GM21381 (cell line): Measurements from ENCODE around the gene PAK4.
"Not testable (repeated sequence)": the region's sequence is repeated elsewhere in the genome, so short reads cannot be mapped to it uniquely, and the experiment has no call there.

ENCODE experiments used
- ATAC-seq: cut with Tn5 transposase; IDR thresholded peaks from one replicate; pipeline ENCODE4 v1.9.1; 2021; ENCODE audit warnings: mild to moderate bottlenecking, moderate library complexity; ENCODE audit not compliant: unreplicated experiment

PAK4 gene

GRCh38 chr19:39128516-39129079 lies 3.0 kb downstream of the PAK4 start:
- no peak for ATAC-seq

- ATAC-seq, result no peak
Observed at GRCh38 chr19:39129116-39129515, 3.5 kb downstream of the PAK4 start.

GRCh38 chr19:39130337-39131254 lies 5.0 kb downstream of the PAK4 start:
- ATAC-seq, result no peak

DNA sequence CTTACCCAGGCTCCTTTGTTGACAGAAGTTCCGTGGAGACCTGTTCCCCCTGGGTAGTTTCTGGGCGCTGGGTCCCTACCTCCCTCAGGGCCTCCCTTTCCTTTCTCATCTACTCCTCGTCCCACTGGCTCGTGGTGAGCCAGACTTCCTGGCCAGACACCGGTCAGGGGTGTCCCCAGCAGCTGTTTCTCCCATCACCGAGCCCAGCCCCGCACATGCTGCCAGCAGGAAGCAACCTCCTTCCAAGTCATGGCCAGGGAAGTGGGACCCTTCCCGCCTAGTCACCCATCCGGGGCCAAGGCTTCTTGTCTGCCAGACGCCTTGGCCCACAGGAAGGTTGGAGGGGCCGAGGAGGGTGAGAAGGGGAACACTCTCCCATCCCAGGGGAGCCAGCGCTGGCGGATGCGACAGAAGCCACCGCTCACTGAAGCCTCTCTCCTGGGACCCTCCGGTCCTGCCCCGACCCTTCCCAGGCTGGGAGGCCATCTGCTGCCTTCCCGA lies 5.7 kb downstream of the PAK4 start:
- ATAC-seq, result no peak

DNA sequence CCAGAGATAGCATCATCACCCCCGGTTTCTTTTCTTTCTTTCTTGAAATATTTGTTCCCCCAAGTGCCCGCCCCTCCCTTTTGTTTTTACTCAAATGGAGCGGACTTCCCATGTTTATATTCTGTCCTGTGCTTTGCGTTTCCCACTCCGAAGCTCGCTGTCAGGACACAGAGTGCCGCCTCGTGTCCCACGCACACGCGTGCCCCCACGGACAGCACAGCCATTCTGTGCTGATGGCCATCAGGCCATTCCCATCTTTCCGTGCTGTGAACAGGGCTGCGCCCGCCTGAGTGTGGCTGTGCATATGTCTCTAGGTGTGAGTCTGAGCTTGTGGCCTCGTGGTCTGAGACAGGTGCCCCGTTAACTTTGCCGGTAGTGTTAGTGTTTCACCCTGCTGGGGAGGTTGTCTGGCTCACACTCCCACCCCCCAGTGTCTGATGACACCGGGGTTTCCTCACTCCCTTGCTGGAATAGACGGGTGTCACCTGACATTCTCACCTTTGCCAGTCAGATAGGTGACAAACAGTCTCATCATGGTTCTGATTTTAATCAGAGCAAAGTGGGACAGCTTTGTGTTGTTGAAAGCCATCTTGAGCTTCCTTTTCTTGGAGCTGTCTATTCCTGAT lies 6.9 kb downstream of the PAK4 start:
- no peak for ATAC-seq

DNA sequence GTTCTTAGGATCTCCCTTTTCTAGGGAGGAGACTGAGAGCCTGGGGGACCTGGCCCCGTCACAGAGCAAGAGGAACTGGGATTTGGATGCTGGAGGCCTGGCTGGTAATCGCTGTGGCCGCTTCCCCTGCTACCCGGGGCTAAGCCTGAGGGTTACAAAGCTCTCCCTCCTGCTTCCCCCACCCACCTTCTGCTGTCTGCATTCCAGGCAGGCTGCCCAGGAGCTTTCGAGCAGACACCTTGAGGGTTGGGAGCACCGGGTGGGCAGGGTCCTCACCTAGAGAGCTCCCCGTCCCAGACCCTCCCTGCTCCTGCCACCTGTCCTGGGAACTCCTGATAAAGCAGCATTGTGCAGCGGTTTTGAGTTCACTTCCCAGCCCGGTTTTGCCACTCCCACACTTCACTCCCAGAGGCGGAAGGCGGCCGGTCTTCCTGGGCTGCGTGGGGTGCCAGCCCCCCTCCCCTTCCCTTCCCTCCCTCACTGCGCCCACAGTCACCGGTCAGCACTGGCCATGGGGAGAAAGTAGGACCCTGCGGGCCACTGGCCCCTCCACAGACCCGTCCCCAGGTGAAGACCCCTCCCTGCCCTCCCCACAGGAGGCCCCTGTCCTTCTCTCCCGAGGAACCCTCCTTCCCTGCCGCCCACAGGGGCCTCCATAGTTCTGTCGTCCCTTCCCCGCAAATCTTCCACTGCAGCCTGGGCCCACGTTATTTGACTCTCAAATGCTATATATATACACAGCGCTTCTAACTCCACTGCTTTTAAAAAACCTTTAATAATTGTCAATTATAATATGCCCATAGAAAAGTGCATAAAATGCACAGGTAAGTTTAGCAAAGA lies 8.1 kb downstream of the PAK4 start:
- ATAC-seq, result no peak

GRCh38 chr19:39135701-39136100 lies 10.1 kb downstream of the PAK4 start:
- ATAC-seq, result no peak

DNA sequence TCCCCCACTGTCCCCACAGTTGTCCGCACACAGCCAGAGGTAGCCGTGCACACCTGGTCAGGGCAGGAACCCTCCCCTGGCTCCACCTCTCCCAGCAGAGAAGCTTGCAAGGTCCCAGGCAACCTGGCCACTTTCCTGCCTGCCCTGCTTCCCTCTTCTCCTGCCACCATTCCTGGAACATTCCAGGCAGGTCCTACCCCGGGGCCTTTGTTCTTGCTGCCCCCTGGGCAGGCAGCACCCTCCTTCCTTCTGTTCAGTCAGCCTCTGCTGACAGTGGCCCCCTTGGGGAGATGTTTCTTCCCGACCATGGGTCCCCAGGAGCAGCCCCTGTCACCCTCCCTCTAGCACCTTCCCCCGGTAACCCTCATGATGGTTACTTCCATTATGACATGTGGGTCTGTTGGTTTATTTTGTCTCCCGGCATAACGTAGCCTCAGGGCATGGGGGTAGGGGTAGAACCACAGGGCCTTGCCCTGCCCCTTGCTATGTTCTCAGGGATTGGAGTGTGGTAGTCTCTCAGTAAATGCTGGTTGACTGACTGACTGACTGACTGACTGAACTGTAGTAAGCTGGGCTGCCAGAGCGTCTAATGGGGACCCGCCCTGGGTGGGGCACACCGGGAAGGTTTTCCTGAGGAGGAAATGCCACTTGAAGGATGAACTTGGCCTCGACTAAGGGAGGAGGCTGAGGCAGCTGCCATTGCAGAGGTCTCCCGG lies 10.8 kb downstream of the PAK4 start:
- ATAC-seq, result no peak

DNA sequence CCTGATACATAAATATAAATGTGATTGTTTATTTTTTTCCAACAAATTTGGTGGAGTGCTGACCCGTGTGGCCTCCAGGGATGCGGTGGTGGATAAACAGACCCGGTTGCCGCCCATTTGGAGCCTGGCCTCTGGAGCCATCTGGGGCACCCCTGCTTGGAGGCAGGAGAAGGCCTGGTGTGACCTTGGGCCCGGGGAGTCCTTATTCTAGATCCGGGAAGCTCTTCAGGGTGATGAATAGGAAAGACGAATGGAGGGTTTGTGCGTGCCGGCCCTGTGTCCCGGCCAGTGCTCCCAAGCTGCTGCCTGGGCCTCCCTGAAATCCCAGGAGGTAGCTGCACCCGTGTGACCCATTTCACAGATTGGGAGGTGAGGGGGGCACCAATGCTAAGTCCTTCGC lies 11.5 kb downstream of the PAK4 start:
- ATAC-seq, result no peak

GRCh38 chr19:39138221-39139211 lies 12.9 kb downstream of the PAK4 start:
- no peak for ATAC-seq

DNA sequence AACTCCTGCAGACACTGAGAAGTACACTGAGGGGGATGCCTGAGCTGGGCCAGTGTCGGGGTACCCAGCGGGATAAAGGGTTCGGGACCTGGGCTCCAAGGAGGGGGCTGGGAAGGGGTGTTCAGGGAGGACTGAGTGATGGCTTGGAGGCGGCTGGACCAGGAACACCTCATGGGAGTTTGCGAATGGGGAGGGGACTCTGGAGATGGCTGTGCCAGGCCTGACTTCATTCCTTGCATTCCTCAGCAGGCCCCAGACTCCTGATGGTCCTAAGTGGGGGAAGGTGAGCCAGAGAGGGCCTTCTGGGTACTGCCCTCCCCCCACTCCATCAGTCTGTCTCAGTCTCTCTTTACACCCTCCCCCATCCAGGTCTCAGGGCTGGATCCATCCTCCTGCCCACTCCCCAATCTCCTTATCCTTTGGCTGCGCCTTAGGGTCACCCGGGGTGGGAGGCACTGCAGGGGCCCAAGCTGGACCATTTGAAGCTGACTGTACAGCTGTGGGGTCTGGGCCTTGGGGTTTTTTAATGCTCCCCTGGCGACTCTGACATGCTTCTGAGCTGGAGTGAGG lies 13.8 kb downstream of the PAK4 start:
- ATAC-seq, result no peak

- ATAC-seq, result no peak
Observed at GRCh38 chr19:39139971-39140453, 14.4 kb downstream of the PAK4 start.

DNA sequence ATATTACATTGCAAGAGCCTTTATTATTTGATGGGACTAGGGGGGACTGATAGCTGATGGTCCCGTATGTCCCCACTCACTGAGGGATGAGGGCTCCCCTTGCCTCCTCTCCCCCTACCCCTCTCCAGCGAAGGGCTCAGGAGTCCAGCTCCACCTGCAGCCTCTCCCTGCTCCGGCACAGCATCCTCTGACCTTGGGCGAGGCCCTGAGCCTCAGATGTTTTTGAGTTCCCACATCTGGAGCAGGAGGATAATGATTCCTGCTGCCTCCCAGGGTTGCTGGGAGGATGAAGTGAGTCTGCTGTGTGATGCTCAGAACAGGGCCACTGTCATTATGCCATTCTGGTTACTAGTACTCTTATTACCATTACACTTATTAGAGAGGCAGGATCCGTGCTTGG lies 15.0 kb downstream of the PAK4 start:
- no peak for ATAC-seq

DNA sequence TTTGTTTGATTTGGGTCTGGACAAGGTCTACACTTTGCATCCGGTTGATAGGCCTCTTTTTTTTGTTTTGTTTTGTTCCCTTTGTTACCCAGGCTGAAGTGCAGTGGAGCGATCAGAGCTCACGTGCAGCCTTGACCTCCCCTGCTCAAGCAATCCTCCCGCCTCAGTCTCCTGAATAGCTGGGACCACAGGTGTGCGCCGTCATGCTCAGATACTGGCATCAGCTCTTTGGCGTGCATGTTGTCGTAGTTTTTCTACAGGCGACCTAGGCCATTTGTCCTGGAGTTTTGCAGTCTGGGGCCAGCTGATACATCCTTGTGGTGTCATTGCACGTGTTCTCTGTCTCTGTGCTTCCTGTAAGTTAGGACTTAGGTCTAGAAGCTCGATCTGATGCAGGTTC lies 16.3 kb downstream of the PAK4 start:
- ATAC-seq, result no peak

GRCh38 chr19:39142630-39143029 lies 17.0 kb downstream of the PAK4 start:
- no peak for ATAC-seq

- ATAC-seq, result not testable (repeated sequence)
Observed at GRCh38 chr19:39143757-39144289, 18.2 kb downstream of the PAK4 start.

GRCh38 chr19:39144290-39145071 lies 18.9 kb downstream of the PAK4 start:
- no peak for ATAC-seq
